WTC11 (cell line): ENCODE results near the gene ATP6V0E1.

Source experiments
- CREM ChIP-seq: sonication (generic); formaldehyde crosslinking; IDR thresholded peaks from 2 replicates; pipeline ENCODE4 v1.8.1; 2022; ENCODE audit warnings: mild to moderate bottlenecking, missing genetic modification reagents, moderate library complexity
- TF ChIP-seq, protein P1 (sequence below): fragments of 200-600 bp; IDR thresholded peaks from 2 replicates; pipeline ENCODE4 v1.8.0; 2022; ENCODE audit warnings: antibody characterized with exemption
- TF ChIP-seq, protein P2 (sequence below): sonication (generic); formaldehyde crosslinking; IDR thresholded peaks from 2 replicates; pipeline ENCODE4 v1.8.1; 2022; ENCODE audit warnings: low read depth, mild to moderate bottlenecking, moderate library complexity, missing genetic modification reagents, borderline replicate concordance
- TF ChIP-seq, protein P3 (sequence below): sonication (generic); formaldehyde crosslinking; IDR thresholded peaks from 2 replicates; pipeline ENCODE4 v1.8.0; 2022; ENCODE audit warnings: mild to moderate bottlenecking, missing genetic modification reagents

DNA sequence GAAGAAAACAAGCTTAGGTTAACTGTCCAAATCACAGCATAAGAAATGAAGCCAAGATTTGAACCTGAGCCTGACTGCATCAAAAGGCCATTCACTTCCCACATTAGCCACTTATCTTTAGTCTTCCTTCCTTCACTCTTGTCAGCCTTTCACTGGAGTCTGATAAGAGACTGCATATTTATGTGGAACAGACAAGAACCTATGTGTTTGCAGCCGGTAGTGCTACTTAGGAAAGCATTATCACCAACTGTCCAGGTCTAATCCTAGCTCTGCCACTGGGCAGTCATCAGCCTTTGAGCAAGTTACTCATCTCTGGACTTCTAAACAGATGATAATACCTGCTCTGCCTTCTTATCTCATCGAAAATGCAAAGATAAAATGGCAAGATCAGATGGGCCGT, 12.1 kb upstream of the ATP6V0E1 start:
- TF ChIP-seq, protein P1, sequence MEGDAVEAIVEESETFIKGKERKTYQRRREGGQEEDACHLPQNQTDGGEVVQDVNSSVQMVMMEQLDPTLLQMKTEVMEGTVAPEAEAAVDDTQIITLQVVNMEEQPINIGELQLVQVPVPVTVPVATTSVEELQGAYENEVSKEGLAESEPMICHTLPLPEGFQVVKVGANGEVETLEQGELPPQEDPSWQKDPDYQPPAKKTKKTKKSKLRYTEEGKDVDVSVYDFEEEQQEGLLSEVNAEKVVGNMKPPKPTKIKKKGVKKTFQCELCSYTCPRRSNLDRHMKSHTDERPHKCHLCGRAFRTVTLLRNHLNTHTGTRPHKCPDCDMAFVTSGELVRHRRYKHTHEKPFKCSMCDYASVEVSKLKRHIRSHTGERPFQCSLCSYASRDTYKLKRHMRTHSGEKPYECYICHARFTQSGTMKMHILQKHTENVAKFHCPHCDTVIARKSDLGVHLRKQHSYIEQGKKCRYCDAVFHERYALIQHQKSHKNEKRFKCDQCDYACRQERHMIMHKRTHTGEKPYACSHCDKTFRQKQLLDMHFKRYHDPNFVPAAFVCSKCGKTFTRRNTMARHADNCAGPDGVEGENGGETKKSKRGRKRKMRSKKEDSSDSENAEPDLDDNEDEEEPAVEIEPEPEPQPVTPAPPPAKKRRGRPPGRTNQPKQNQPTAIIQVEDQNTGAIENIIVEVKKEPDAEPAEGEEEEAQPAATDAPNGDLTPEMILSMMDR = no peak
- TF ChIP-seq, protein P2, sequence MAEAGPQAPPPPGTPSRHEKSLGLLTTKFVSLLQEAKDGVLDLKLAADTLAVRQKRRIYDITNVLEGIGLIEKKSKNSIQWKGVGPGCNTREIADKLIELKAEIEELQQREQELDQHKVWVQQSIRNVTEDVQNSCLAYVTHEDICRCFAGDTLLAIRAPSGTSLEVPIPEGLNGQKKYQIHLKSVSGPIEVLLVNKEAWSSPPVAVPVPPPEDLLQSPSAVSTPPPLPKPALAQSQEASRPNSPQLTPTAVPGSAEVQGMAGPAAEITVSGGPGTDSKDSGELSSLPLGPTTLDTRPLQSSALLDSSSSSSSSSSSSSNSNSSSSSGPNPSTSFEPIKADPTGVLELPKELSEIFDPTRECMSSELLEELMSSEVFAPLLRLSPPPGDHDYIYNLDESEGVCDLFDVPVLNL (CRISPR knock-in tag) = no peak
- TF ChIP-seq, protein P3, sequence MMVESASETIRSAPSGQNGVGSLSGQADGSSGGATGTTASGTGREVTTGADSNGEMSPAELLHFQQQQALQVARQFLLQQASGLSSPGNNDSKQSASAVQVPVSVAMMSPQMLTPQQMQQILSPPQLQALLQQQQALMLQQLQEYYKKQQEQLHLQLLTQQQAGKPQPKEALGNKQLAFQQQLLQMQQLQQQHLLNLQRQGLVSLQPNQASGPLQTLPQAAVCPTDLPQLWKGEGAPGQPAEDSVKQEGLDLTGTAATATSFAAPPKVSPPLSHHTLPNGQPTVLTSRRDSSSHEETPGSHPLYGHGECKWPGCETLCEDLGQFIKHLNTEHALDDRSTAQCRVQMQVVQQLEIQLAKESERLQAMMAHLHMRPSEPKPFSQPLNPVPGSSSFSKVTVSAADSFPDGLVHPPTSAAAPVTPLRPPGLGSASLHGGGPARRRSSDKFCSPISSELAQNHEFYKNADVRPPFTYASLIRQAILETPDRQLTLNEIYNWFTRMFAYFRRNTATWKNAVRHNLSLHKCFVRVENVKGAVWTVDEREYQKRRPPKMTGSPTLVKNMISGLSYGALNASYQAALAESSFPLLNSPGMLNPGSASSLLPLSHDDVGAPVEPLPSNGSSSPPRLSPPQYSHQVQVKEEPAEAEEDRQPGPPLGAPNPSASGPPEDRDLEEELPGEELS (CRISPR knock-in tag) = no peak
- TF ChIP-seq CREM (CRISPR knock-in tag) = no peak
